Astrocyte (in vitro differentiated cells and primary cell): ENCODE data around the gene LRRC41. TPM values are rescaled to one million over a fixed set of nuclear protein-coding genes. Genes with fewer than 3 reads are reported as not detected.
"Not testable (repeated sequence)": the region's sequence is repeated elsewhere in the genome, so short reads cannot be mapped to it uniquely, and the experiment has no call there.

Experiments
- DNase-seq: peaks from one replicate; pipeline ENCODE4 v3.0.0-alpha.2; 2010; ENCODE audit warnings: low read depth
- FAIRE-seq: peaks from 2 replicates; lab custom pipeline; 2011; peaks lifted over from hg19 to GRCh38; lab: Jason Lieb, UNC
- H2AFZ ChIP-seq: 2 replicates; pipeline ENCODE4 v1.6.0; 2012; ENCODE audit warnings: low read depth, low read length, inconsistent platforms
- H3K27ac ChIP-seq: 2 replicates; pipeline ENCODE4 v1.5.1; 2011; ENCODE audit warnings: low read depth, low read length, inconsistent platforms
- H3K27me3 ChIP-seq: 2 replicates; pipeline ENCODE4 v1.6.0; 2011; ENCODE audit warnings: low read length, inconsistent platforms; ENCODE audit not compliant: insufficient read depth
- H3K36me3 ChIP-seq: 2 replicates; pipeline ENCODE4 v1.5.1; 2011; ENCODE audit warnings: low read length, inconsistent platforms; ENCODE audit not compliant: insufficient read depth
- H3K4me1 ChIP-seq: 2 replicates; pipeline ENCODE4 v1.5.1; 2011; ENCODE audit warnings: low read length, inconsistent platforms; ENCODE audit not compliant: insufficient read depth
- H3K4me2 ChIP-seq: 2 replicates; pipeline ENCODE4 v1.6.0; 2012; ENCODE audit warnings: low read length, inconsistent platforms
- H3K4me3 ChIP-seq: 2 replicates; pipeline ENCODE4 v1.5.1; 2011; ENCODE audit warnings: low read depth, mild to moderate bottlenecking, low read length, inconsistent platforms; ENCODE audit not compliant: insufficient read depth
- H3K79me2 ChIP-seq: 2 replicates; pipeline ENCODE4 v1.6.0; 2012; ENCODE audit warnings: mild to moderate bottlenecking, low read length, inconsistent platforms; ENCODE audit not compliant: insufficient read depth
- H3K9ac ChIP-seq: 2 replicates; pipeline ENCODE4 v1.6.0; 2012; ENCODE audit warnings: mild to moderate bottlenecking, low read length, inconsistent platforms
- H3K9me3 ChIP-seq: 2 replicates; pipeline ENCODE4 v1.5.1; 2012; ENCODE audit warnings: low read depth, mild to moderate bottlenecking, low read length, inconsistent platforms; ENCODE audit not compliant: insufficient read depth
- H4K20me1 ChIP-seq: 2 replicates; pipeline ENCODE4 v1.6.0; 2012; ENCODE audit warnings: low read length, inconsistent platforms; ENCODE audit not compliant: insufficient read depth
- H3K27ac Mint-ChIP-seq: one replicate; pipeline ENCODE4 v1.8.0; 2021; ENCODE audit warnings: mild to moderate bottlenecking, mixed read lengths; ENCODE audit not compliant: unreplicated experiment
- H3K27me3 Mint-ChIP-seq: one replicate; pipeline ENCODE4 v1.8.0; 2021; ENCODE audit warnings: low read depth, mixed read lengths; ENCODE audit not compliant: unreplicated experiment
- H3K36me3 Mint-ChIP-seq: one replicate; pipeline ENCODE4 v1.8.0; 2021; ENCODE audit warnings: low read depth, mixed read lengths; ENCODE audit not compliant: unreplicated experiment
- H3K4me1 Mint-ChIP-seq: one replicate; pipeline ENCODE4 v1.8.0; 2021; ENCODE audit warnings: low read depth, mixed read lengths; ENCODE audit not compliant: unreplicated experiment
- H3K4me3 Mint-ChIP-seq: one replicate; pipeline ENCODE4 v1.8.0; 2021; ENCODE audit warnings: mild to moderate bottlenecking, moderate library complexity, mixed read lengths; ENCODE audit not compliant: unreplicated experiment
- H3K9me3 Mint-ChIP-seq: one replicate; pipeline ENCODE4 v1.8.0; 2021; ENCODE audit warnings: mild to moderate bottlenecking, mixed read lengths; ENCODE audit not compliant: unreplicated experiment
- total RNA-seq: library from RNA; stranded (reverse); gene quantifications from 2 replicates; pipeline ENCODE4 v1.2.1, GENCODE V29; 2021

LRRC41 gene
- total RNA-seq, 1 donor from 2014 or later, result 88.2 TPM

DNA sequence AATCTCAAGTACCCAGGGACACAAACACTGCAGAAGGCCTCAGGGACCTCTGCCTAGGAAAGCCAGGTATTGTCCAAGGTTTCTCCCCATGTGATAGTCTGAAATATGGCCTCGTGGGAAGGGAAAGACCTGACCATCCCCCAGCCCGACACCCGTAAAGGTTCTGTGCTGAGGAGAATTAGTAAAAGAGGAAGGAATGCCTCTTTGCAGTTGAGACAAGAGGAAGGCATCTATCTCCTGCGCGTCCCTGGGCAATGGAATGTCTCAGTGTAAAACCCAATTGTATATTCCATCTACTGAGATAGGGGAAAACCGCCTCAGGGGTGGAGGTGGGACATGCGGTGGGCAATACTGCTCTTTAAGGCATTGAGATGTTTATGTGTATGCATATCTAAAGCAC, 26.4 kb upstream of the LRRC41 start:
- H3K27me3 ChIP-seq, DNase-seq, FAIRE-seq, H3K27ac ChIP-seq, H3K4me2 ChIP-seq, H3K79me2 ChIP-seq, H3K27me3 Mint-ChIP-seq, H3K36me3 ChIP-seq, H3K4me3 Mint-ChIP-seq, H3K9me3 Mint-ChIP-seq, H3K9me3 ChIP-seq, H2AFZ ChIP-seq, H3K27ac Mint-ChIP-seq, H3K4me1 ChIP-seq, H3K4me3 ChIP-seq, H3K36me3 Mint-ChIP-seq, H3K4me1 Mint-ChIP-seq, H3K9ac ChIP-seq, H4K20me1 ChIP-seq: not testable (repeated sequence)

DNA sequence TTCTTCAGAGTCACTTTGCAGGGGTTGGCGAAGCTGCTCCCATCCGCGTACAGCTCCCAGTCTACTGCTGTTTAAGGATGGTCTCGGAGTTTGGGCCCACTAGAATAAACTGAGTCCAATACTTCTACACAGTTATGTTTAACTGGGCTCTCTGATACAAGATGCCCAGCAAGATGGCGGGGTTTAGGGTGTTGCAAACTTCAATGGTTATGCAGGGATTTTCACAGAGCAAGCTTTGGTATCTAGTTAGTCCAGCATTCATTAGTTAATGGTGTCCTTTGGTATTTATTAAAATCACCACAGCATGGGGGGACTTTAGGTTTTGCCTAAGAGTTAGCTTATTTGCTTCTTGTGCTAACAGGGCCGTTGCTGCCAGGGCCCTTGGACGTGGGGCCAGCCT, 24.8 kb upstream of the LRRC41 start:
- not testable (repeated sequence) for H3K36me3 ChIP-seq, H3K4me3 ChIP-seq, H3K4me3 Mint-ChIP-seq, H2AFZ ChIP-seq, H3K4me1 Mint-ChIP-seq, H3K9ac ChIP-seq, H3K27me3 Mint-ChIP-seq, H3K27ac ChIP-seq, H4K20me1 ChIP-seq, H3K36me3 Mint-ChIP-seq, H3K4me1 ChIP-seq, H3K79me2 ChIP-seq, DNase-seq, H3K27me3 ChIP-seq, H3K27ac Mint-ChIP-seq, FAIRE-seq, H3K4me2 ChIP-seq, H3K9me3 ChIP-seq, H3K9me3 Mint-ChIP-seq

GRCh38 chr1:46325285-46326076, 22.1 kb upstream of the LRRC41 start:
- not testable (repeated sequence) for H4K20me1 ChIP-seq, H3K4me3 ChIP-seq, H3K27ac ChIP-seq, H3K4me2 ChIP-seq, DNase-seq, H3K4me1 ChIP-seq, H3K9ac ChIP-seq, H3K4me1 Mint-ChIP-seq, H3K9me3 ChIP-seq, H3K36me3 Mint-ChIP-seq, H3K9me3 Mint-ChIP-seq, H2AFZ ChIP-seq, H3K27ac Mint-ChIP-seq, H3K27me3 Mint-ChIP-seq, H3K27me3 ChIP-seq, H3K36me3 ChIP-seq, FAIRE-seq, H3K79me2 ChIP-seq, H3K4me3 Mint-ChIP-seq

DNA sequence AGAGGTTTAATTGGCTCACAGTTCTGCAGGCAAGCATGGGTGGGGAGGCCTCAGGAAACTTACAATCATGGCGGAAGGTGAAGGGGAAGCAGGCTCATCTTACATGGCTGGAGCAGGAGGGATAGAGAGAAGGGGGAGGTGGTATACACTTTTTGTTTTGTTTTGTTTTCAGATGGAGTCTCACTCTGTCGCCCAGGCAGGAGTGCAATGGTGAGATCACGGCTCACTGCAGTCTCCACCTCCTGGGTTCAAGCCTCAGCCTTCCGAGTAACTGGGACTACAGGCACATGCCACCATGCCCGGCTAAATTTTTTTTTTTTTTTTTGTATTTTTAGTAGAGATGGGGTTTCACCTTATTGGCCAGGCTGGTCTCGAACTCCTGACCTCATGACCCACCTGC, 18.8 kb upstream of the LRRC41 start:
- not testable (repeated sequence) for FAIRE-seq, H3K4me1 ChIP-seq, H3K9me3 ChIP-seq, H3K27ac ChIP-seq, H3K4me2 ChIP-seq, H3K36me3 ChIP-seq, H3K9me3 Mint-ChIP-seq, H3K79me2 ChIP-seq, H3K4me3 Mint-ChIP-seq, H4K20me1 ChIP-seq, H3K36me3 Mint-ChIP-seq, H3K27ac Mint-ChIP-seq, H3K27me3 ChIP-seq, H3K4me3 ChIP-seq, DNase-seq, H2AFZ ChIP-seq, H3K4me1 Mint-ChIP-seq, H3K9ac ChIP-seq, H3K27me3 Mint-ChIP-seq

GRCh38 chr1:46319960-46320914, 16.8 kb upstream of the LRRC41 start:
- not testable (repeated sequence) for H3K79me2 ChIP-seq, H3K4me1 Mint-ChIP-seq, H3K9ac ChIP-seq, H3K27ac Mint-ChIP-seq, H3K4me3 Mint-ChIP-seq, H3K36me3 ChIP-seq, H3K27ac ChIP-seq, H3K27me3 Mint-ChIP-seq, H3K9me3 Mint-ChIP-seq, H3K4me2 ChIP-seq, H3K4me1 ChIP-seq, H3K4me3 ChIP-seq, H3K9me3 ChIP-seq, H4K20me1 ChIP-seq, H3K36me3 Mint-ChIP-seq, H3K27me3 ChIP-seq, FAIRE-seq, H2AFZ ChIP-seq, DNase-seq
